GM08714 (cell line): Measurements from ENCODE around the gene ELF5.

Experiments used
- H3K4me3 ChIP-seq: fragments of 200-500 bp; sonication (Bioruptor generic); 2 replicates; pipeline ENCODE4 v1.5.1; 2014; ENCODE audit warnings: mild to moderate bottlenecking, low read length, inconsistent platforms
- ZNF274 ChIP-seq: IDR thresholded peaks from 2 replicates; pipeline ENCODE4 v1.6.1; 2012; ENCODE audit warnings: mild to moderate bottlenecking, low read depth, low read length

Gene ELF5

GRCh38 chr11:34529643-34530042, 16.0 kb upstream of the ELF5 start:
- no peak overlapping the region for H3K4me3 ChIP-seq
- no peak for TF ChIP-seq ZNF274

DNA sequence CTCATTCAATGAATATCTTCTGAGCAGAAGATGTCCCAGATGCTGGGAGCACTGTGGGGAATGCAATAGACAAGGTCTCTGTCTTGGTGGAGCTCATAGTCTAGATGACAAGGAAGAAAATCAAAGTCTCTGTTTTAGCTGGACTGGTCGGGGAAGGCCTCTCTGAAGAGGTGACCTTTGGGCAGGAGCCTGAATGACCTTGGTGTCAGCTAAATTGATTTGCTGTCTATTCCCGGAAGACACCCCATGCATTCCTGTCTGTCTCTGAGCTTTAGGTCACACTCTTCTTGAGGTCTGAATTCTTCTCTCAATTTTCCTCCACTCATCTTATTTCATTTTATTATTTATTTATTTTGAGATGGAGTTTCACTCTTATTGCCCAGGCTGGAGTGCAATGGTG, 14.5 kb upstream of the ELF5 start:
- TF ChIP-seq ZNF274 = no peak
- no peak overlapping the region for H3K4me3 ChIP-seq

DNA sequence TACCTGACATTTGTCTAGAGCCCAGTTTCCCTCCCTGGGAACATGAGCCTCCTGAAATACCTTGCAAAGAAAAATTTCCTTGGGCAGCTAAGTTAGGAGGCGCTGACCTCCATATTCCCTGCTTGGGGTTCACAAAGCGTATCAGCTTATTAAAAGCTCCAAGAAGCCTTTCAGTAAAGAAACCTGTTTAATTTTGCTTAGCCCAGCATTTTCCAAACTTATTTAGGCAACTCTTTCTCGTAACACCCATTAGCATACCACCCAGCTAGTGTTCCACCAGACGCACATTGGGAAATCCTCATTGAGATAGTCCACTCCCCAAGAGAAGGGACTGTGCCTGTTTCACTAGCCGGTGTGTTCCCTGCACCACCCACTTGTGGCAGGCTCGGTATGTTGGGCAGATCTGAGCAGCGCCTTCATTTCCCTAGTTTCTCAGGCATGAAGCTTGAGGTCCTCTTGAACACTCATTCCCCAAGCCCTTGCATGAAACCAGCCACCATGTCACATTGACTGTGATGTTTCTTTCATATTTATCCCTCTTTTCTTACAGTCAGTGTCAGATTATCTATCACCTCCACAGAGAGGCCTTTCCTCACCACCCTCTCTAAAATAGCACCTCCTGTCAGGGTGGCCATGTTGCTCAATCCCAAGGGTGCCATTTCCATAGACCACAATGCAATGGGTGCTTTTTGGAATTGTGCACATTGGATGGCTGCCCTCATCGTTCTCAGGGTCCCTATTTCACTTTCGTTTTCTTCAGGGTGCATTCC, 12.5 kb upstream of the ELF5 start:
- H3K4me3 ChIP-seq = no peak overlapping the region
- TF ChIP-seq ZNF274 = no peak

DNA sequence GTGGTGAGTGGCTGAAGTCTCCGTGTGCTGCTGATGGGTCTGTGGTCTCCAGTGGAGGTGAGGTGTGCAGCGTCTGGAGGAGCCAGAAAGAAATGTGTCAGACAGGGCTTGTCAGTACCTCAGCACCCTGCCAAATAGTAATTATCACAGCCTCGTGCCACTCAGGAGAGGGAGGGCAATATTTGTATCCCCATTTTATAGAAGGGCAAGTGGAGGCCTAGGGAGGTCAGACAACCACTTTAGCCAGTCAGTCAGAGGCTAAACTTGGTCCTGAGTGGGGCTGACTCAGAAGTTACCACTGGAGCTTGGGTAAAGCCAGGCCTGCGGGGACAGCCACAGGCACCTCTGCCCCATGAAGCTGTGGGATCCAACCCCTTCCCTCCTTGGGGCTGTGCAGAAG, 11.5 kb upstream of the ELF5 start:
- no peak overlapping the region for H3K4me3 ChIP-seq
- TF ChIP-seq ZNF274 = no peak

- TF ChIP-seq ZNF274 = no peak
- H3K4me3 ChIP-seq = no peak overlapping the region
Observed at GRCh38 chr11:34524696-34525095, 11.1 kb upstream of the ELF5 start.

GRCh38 chr11:34523053-34523452, 9.5 kb upstream of the ELF5 start:
- no peak for TF ChIP-seq ZNF274
- no peak overlapping the region for H3K4me3 ChIP-seq

DNA sequence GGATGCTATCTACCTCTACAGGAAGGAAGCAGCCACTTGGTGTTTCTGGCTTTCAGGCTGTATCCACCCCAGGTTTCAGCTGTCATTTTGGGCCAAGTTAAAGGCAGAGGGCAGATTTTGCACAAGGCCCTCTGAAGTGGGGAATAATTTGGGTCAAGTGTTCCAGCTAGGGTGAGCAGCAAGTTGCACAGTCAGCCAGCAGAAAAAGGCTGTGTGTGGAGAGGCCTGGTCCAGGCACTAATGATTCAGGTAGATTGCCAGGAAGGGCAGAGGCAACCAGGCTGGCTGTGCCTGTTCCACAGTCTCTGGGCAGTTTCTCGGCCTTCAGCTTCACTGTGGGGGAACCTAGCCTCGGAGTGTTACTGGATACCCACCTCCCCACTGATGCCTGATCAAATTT, 8.6 kb upstream of the ELF5 start:
- no peak for TF ChIP-seq ZNF274
- no peak overlapping the region for H3K4me3 ChIP-seq

- H3K4me3 ChIP-seq = no peak overlapping the region
- TF ChIP-seq ZNF274 = no peak
Observed at GRCh38 chr11:34521265-34521664, 7.7 kb upstream of the ELF5 start.

GRCh38 chr11:34519595-34520235, 6.1 kb upstream of the ELF5 start:
- no peak for TF ChIP-seq ZNF274
- H3K4me3 ChIP-seq = no peak overlapping the region

- H3K4me3 ChIP-seq = no peak overlapping the region
- TF ChIP-seq ZNF274 = no peak
Observed at GRCh38 chr11:34516247-34517040, 2.9 kb upstream of the ELF5 start.

DNA sequence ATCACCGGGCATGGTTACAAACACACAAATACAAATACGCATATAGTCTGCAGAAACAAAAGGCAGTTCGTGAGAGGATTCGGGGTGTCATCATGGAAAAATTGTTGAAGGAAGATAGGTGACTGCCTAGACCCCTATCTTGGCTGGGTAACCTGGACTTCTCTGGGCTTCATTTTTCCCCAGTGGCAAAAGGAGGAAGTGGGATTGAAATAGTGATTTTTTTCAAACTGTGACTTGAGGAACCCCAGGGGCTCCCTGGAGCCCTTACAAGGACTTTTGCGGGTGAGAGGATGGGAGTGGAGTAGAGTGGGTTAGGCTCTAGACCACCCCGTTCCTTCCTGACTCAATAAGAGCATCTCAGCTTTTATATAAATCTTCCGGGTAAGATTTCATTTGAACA, 1.0 kb upstream of the ELF5 start:
- no peak for TF ChIP-seq ZNF274
- no peak overlapping the region for H3K4me3 ChIP-seq

DNA sequence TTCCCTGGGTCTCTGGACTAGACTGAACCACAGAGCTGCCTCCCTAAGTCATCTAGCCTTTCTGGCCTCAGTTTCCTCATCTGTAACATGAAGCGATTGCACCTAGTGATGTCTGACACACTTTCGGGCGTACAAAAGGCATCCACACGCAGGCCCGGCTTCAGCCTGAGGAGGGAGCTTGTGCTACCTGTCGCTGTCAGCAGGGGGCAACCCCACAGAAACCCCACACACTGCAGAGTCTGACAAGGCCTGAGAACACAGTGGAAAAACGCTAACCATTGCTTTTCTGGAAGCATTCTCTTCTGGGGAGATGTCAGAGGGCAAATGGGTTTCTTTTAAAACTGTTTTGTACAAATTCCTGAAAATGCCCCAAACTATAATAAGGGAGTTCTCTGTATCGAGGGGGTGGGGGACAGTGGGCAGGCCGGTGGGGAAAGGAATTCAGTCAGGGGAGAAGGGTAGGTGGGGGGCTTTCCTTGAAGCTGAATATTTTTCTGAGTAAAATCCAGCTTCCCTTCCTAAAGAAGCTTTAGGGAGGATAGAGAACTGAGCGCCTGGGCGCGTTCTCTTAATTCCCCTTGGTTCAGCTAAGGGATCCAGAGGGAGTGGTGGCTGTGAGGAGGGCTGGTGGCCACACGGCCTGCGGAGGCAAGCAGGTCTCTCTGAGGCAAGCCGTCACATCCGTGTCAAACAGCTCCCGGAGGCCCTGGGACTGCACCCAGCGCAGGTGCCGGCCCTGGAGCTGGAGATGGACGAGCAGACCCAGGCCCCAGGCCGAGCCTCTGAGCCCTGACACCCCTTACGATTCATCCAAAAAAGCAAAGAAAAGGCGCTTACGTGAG, 533 bp downstream of the ELF5 start:
- no peak for TF ChIP-seq ZNF274
- H3K4me3 ChIP-seq = no peak overlapping the region

DNA sequence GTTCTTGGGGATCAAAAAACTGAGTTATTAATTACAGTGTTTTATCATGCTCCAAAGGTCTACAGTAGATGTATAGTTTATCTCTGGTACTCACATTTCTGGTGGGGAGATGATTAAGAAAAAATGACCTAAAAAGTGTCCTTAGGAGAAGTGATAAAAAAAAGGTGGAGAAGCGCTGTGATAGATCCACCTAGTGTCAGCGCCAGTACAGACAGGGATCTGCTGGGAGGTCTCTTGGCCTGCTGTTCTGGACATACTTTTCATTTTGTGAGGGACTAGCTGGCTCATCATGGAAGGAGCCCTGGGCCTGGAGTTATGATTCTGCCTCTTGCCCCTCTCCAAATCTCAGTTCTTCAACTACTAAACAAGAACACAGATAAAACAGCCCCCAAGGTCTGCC, 2.9 kb downstream of the ELF5 start:
- TF ChIP-seq ZNF274 = no peak
- H3K4me3 ChIP-seq = no peak overlapping the region

DNA sequence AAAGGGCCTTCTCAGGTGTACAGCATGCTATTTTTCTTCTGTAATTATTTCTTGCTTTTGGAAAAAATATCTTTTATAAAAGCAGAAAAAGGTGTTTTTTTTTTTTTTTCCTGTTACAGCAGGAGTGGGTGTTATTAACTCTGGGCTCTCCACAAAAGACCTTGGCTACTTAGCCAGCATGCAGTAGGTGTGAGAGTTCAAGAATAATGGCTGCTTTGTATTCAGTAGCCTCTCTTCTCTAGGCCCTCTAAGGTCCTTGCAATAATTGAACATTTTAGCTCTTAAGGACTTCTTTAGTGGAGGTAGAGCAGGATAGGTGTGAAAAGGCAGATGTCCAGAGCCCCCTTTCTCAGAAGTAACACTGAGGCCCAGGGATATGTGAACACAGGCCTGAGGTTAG, 3.4 kb downstream of the ELF5 start:
- TF ChIP-seq ZNF274 = no peak
- H3K4me3 ChIP-seq = no peak overlapping the region
